HCT116 (cell line): ENCODE measurements around the gene SNCAIP. TPM values are rescaled to one million over a fixed set of nuclear protein-coding genes. Genes with fewer than 3 reads are reported as not detected.

ENCODE experiments used
- ATAC-seq: fragments of 200-7000 bp; cut with Tn5 transposase; 2 replicates; pipeline ENCODE4 v1.9.1; 2020; ENCODE audit warnings: mild to moderate bottlenecking, moderate library complexity
- BruUV-seq: library from RNA; stranded (reverse); fragments of 400-500 nt; replicated peaks from 2 replicates; lab custom pipeline; 2021; lab: Mats Ljungman, UMichigan
- CTCF ChIA-PET: fragments of 300-600 bp; sonication (Branson Sonifier 250); formaldehyde crosslinking; loops from one replicate; lab custom pipeline; 2021; ENCODE audit warnings: antibody characterized with exemption; lab: Charles Lee
- POLR2A ChIA-PET: fragments of 300-600, 350-600 bp; sonication (Branson Sonifier 250); formaldehyde crosslinking; loops from one replicate; lab custom pipeline; 2021; ENCODE audit warnings: antibody characterized with exemption; lab: Charles Lee
- RAD21 ChIA-PET, 2 experiments: fragments of 300-600 bp; sonication (Branson Sonifier 250); formaldehyde crosslinking; loops; one replicate each; lab custom pipeline; 2023; ENCODE audit warnings: low total read pairs in 2 of 2; ENCODE audit not compliant: uncharacterized antibody in 2 of 2, unreplicated experiment in 2 of 2, low non-redundant PET in 1 of 2; lab: Charles Lee
- DNase-seq: peaks from one replicate; pipeline ENCODE4 v3.0.0-alpha.2; 2010; ENCODE audit warnings: low read depth, low spot score
- H2AFZ ChIP-seq: fragments of 200-600 bp; shearing (Covaris generic), sonication (generic); 2 replicates; pipeline ENCODE4 v1.6.1; 2017; ENCODE audit warnings: low read depth, mixed run types, mixed read lengths, antibody characterized with exemption, low read length; ENCODE audit not compliant: poor library complexity, severe bottlenecking
- H3K27ac ChIP-seq: 2 replicates; pipeline ENCODE4 v1.5.1; 2012; ENCODE audit warnings: low read depth, low read length
- H3K27me3 ChIP-seq: fragments of 200-600 bp; sonication (generic); 2 replicates; pipeline ENCODE4 v1.6.1; 2016; ENCODE audit warnings: mixed run types, low read length, mixed read lengths; ENCODE audit not compliant: insufficient read depth
- H3K36me3 ChIP-seq, 2 experiments: fragments of 200-500 bp in 1 of 2; fragments of 200-600 bp in 1 of 2; sonication (Bioruptor generic) in 1 of 2; sonication (generic) in 1 of 2; 2 replicates each; pipeline versions ENCODE4 v1.5.1 to v1.6.1; 2014 to 2016; ENCODE audit warnings: low read length in 2 of 2, inconsistent platforms in 1 of 2, mixed read lengths in 1 of 2, mixed run types in 1 of 2; ENCODE audit not compliant: insufficient read depth in 2 of 2, control insufficient read depth in 1 of 2
- H3K4me1 ChIP-seq, 2 experiments: fragments of 200-600 bp in 1 of 2; sonication (generic) in 1 of 2; 2 replicates each; pipeline versions ENCODE4 v1.5.1 to v1.6.1; 2012 to 2017; ENCODE audit warnings: low read length in 2 of 2, inconsistent platforms in 1 of 2, mild to moderate bottlenecking in 1 of 2, mixed read lengths in 1 of 2, mixed run types in 1 of 2, moderate library complexity in 1 of 2; ENCODE audit not compliant: insufficient read depth in 2 of 2, control insufficient read depth in 1 of 2
- H3K4me2 ChIP-seq: fragments of 200-600 bp; sonication (generic); 2 replicates; pipeline ENCODE4 v1.6.1; 2017; ENCODE audit warnings: mixed run types, low read length, mixed read lengths
- H3K4me3 ChIP-seq, 2 experiments: fragments of 200-600 bp in 1 of 2; sonication (generic) in 1 of 2; replicated peaks in 1 of 2; 2 replicates each; pipeline ENCODE4 v1.5.1; 2011 to 2016; ENCODE audit warnings: low read length in 2 of 2, control low read depth in 1 of 2, low read depth in 1 of 2, mild to moderate bottlenecking in 1 of 2, mixed read lengths in 1 of 2, mixed run types in 1 of 2
- H3K79me2 ChIP-seq: fragments of 200-600 bp; sonication (generic); 2 replicates; pipeline ENCODE4 v1.6.1; 2017; ENCODE audit warnings: mild to moderate bottlenecking, mixed run types, low read length, moderate library complexity, mixed read lengths; ENCODE audit not compliant: insufficient read depth
- H3K9ac ChIP-seq: fragments of 200-600 bp; sonication (generic); 2 replicates; pipeline ENCODE4 v1.6.1; 2016; ENCODE audit warnings: low read length, mixed read lengths
- H3K9me2 ChIP-seq: fragments of 200-600 bp; sonication (generic), shearing (Covaris generic); 2 replicates; pipeline ENCODE4 v1.6.1; 2017; ENCODE audit warnings: mixed run types, mild to moderate bottlenecking, moderate library complexity; ENCODE audit not compliant: insufficient read depth
- H3K9me3 ChIP-seq, 2 experiments: fragments of 200-500 bp in 1 of 2; fragments of 200-600 bp in 1 of 2; sonication (Bioruptor generic) in 1 of 2; sonication (generic) in 1 of 2; 2 replicates each; pipeline ENCODE4 v1.6.1; 2014 to 2017; ENCODE audit warnings: low read length in 2 of 2, mixed read lengths in 2 of 2, inconsistent platforms in 1 of 2, low read depth in 1 of 2, mild to moderate bottlenecking in 1 of 2, mixed run types in 1 of 2, moderate library complexity in 1 of 2; ENCODE audit not compliant: control insufficient read depth in 1 of 2, insufficient read depth in 1 of 2
- H4K20me1 ChIP-seq: fragments of 200-600 bp; sonication (generic), shearing (Covaris generic); 2 replicates; pipeline ENCODE4 v1.6.1; 2017; ENCODE audit warnings: mixed run types, mild to moderate bottlenecking, moderate library complexity; ENCODE audit not compliant: insufficient read depth
- CBX3 ChIP-seq: IDR thresholded peaks from 2 replicates; pipeline ENCODE4 v1.6.1; 2012; ENCODE audit warnings: low read depth
- CEBPB ChIP-seq: IDR thresholded peaks from 2 replicates; pipeline ENCODE4 v1.6.1; 2012; ENCODE audit warnings: low read depth
- EZH2 ChIP-seq: fragments of 200-600 bp; sonication (generic); IDR thresholded peaks from 2 replicates; pipeline ENCODE4 v1.6.1; 2017; ENCODE audit warnings: antibody characterized with exemption, mixed run types
- RAD21 ChIP-seq: IDR thresholded peaks from 2 replicates; pipeline ENCODE4 v1.6.1; 2012; ENCODE audit warnings: low read depth, mild to moderate bottlenecking
- SIN3A ChIP-seq: IDR thresholded peaks from 2 replicates; pipeline ENCODE4 v1.6.1; 2012; ENCODE audit warnings: low read depth
- SP1 ChIP-seq: IDR thresholded peaks from 2 replicates; pipeline ENCODE4 v1.6.1; 2012; ENCODE audit warnings: low read depth
- ZFX ChIP-seq: fragments of 450-650 bp; IDR thresholded peaks from 2 replicates; pipeline ENCODE4 v1.6.1; 2017
- intact Hi-C: fragments of 100-400 bp; cut with micrococcal nuclease; formaldehyde crosslinking; loops from 2 replicates; pipeline ENCODE4 v1.10.0; 2022
- total RNA-seq: library from RNA; stranded (reverse); gene quantifications from one replicate; pipeline ENCODE4 v1.2.1, GENCODE V29; 2021; ENCODE audit not compliant: unreplicated experiment
- TF ChIP-seq, protein P1 (sequence below): IDR thresholded peaks from 2 replicates; pipeline ENCODE4 v1.6.1; 2011; ENCODE audit warnings: mild to moderate bottlenecking, low read length, moderate library complexity; ENCODE audit not compliant: insufficient replicate concordance; ENCODE audit errors: extremely low read depth
- TF ChIP-seq, protein P2 (sequence below): IDR thresholded peaks from 2 replicates; pipeline ENCODE4 v1.6.1; 2012

SNCAIP gene
- total RNA-seq, 1 experiment from 2014 or later, result not detected

DNA sequence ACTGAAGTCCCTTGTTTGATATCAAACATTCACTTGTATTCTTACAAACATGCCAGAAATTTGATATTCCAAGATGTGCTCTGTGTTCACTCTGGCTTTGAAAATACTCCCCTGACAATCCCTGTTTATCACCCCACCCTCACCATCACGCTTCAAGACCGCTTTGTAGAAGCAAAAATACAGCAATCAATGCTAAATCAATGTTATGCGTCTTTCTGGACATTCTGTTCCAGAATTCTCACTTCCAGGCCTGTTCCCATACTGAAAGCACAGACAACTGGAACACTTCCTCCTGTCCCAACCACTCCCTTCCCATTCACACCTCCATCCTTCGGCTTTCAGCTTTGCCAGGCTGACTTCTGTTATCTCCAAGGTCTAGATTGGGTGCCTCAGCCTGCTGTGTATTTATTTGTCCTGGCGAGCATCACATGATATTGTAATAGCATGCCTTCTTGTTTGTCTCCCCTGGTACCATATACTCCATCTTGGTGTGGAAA is 72.8 kb downstream of the SNCAIP start:
- intact Hi-C loops, result no loop called here
- CTCF ChIA-PET, result no interaction called here
- no TSS peak for BruUV-seq

DNA sequence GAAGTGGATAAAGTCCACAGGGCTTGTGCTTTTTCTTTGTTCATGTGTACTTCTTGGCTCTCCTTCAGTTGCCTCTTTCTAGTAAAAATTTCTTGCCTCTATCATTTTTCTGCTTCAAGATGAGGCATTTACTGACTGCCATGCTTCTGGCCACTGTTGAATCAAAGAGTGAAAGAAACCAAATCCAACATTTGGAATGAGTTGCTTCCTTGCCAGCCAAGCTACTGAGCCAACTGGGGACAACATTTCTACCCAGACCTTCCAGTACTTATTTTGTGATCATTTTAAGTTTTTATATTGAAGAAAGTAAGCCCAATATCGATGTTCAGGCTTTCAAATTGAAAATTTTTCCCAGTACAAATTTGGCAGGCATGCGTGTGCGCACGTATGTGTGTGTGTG is 73.2 kb downstream of the SNCAIP start:
- Histone ChIP-seq H3K27me3 (no peaks in the 10 kb centered on the region), H3K36me3 (no peaks in the 10 kb centered on the region), H3K4me1 (no peaks in the 10 kb centered on the region), H4K20me1 (no peaks in the 10 kb centered on the region), H3K4me2 (no peak overlapping the region), H3K9me2 (no peaks in the 10 kb centered on the region), H3K9me3 (no peaks in the 10 kb centered on the region), H2AFZ (no peak overlapping the region), H3K9ac (no peak overlapping the region), H3K27ac (no peak overlapping the region), H3K4me3 (no peak overlapping the region), H3K79me2 (no peaks in the 10 kb centered on the region)
- TF ChIP-seq CBX3 (no peak), EZH2 (no peak), SIN3A (no peak), SP1 (no peak), ZFX (no peak)
- TF ChIP-seq, protein P1, sequence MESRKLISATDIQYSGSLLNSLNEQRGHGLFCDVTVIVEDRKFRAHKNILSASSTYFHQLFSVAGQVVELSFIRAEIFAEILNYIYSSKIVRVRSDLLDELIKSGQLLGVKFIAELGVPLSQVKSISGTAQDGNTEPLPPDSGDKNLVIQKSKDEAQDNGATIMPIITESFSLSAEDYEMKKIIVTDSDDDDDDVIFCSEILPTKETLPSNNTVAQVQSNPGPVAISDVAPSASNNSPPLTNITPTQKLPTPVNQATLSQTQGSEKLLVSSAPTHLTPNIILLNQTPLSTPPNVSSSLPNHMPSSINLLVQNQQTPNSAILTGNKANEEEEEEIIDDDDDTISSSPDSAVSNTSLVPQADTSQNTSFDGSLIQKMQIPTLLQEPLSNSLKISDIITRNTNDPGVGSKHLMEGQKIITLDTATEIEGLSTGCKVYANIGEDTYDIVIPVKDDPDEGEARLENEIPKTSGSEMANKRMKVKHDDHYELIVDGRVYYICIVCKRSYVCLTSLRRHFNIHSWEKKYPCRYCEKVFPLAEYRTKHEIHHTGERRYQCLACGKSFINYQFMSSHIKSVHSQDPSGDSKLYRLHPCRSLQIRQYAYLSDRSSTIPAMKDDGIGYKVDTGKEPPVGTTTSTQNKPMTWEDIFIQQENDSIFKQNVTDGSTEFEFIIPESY, result no peak
- DNase-seq (no peak), ATAC-seq (no peak)
- POLR2A ChIA-PET, result no interaction called here
- RAD21 ChIA-PET, result interaction anchor here in 1 of 2 experiments (0.7 kb wide), 1 partner anchor 65 kb away, joined by 4 read pairs; no protein-coding TSS in a partner anchor
- CTCF ChIA-PET, result no interaction called here
- BruUV-seq, result no TSS peak
- intact Hi-C loops, result no loop called here

More for the DNA sequence above, 72.8 kb downstream of the SNCAIP start:
- Histone ChIP-seq H3K9me2 (no peaks in the 10 kb centered on the region), H3K4me2 (no peak overlapping the region), H3K9ac (no peak overlapping the region), H3K4me3 (no peak overlapping the region), H3K27ac (no peak overlapping the region), H3K36me3 (no peaks in the 10 kb centered on the region), H3K9me3 (no peaks in the 10 kb centered on the region), H4K20me1 (no peaks in the 10 kb centered on the region), H3K27me3 (no peaks in the 10 kb centered on the region), H3K4me1 (no peaks in the 10 kb centered on the region), H2AFZ (no peak overlapping the region), H3K79me2 (no peaks in the 10 kb centered on the region)
- TF ChIP-seq RAD21 (no peak), CEBPB (no peak)
- TF ChIP-seq, protein P2, sequence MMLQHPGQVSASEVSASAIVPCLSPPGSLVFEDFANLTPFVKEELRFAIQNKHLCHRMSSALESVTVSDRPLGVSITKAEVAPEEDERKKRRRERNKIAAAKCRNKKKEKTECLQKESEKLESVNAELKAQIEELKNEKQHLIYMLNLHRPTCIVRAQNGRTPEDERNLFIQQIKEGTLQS, result no peak
- POLR2A ChIA-PET, result no interaction called here
- no peak for ATAC-seq
- DNase-seq, result no peak
- RAD21 ChIA-PET, result interaction anchor here in 1 of 2 experiments (0.7 kb wide), 1 partner anchor 65 kb away, joined by 4 read pairs; no protein-coding TSS in a partner anchor
